22Rv1 (cell line): Measurements from ENCODE around the gene FAS.

Source experiments
- ZFX ChIP-seq: fragments of 450-650 bp; IDR thresholded peaks from 2 replicates; pipeline ENCODE4 v1.6.1; 2017; ENCODE audit warnings: antibody characterized with exemption, borderline replicate concordance
- TF ChIP-seq, protein P1 (sequence below): fragments of 450-650 bp; IDR thresholded peaks from 2 replicates; pipeline ENCODE4 v1.5.1; 2017; ENCODE audit warnings: mild to moderate bottlenecking

DNA sequence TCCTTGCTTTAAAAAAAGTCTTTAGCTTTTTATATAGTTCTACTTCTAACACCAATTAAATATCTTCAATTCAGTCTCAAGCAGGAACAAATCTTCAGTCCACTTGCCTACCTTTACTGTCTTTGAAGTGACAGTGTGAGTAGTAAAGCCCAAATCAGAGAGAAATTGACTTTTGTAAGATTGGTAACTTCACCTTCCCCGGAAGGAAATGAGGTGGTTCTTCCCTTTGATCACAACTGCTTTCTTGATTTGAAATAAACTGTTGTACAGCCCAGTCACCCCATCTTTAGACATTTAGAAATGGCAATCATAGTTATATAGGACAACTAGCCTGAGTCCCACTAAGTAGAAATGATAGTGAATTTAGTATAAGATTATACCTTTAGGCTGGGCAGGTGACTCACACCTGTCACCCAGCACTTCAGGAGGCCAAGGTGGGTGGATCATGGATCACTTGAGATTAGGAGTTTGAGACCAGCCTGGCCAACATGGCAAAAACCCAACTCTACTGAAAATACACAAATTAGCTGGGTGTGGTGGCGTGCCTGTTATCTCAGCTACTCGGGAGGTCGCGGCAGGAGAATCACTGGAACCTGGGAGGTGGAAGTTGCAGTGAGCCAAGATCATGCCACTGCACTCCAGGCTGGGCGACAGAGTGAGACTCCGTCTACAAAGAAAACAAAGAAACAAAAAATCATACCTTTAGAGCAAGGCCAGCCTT, 4.7 kb downstream of the FAS start:
- TF ChIP-seq, protein P1, sequence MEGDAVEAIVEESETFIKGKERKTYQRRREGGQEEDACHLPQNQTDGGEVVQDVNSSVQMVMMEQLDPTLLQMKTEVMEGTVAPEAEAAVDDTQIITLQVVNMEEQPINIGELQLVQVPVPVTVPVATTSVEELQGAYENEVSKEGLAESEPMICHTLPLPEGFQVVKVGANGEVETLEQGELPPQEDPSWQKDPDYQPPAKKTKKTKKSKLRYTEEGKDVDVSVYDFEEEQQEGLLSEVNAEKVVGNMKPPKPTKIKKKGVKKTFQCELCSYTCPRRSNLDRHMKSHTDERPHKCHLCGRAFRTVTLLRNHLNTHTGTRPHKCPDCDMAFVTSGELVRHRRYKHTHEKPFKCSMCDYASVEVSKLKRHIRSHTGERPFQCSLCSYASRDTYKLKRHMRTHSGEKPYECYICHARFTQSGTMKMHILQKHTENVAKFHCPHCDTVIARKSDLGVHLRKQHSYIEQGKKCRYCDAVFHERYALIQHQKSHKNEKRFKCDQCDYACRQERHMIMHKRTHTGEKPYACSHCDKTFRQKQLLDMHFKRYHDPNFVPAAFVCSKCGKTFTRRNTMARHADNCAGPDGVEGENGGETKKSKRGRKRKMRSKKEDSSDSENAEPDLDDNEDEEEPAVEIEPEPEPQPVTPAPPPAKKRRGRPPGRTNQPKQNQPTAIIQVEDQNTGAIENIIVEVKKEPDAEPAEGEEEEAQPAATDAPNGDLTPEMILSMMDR: no peak
- TF ChIP-seq ZFX: no peak
